H1 (cell line): Measurements from ENCODE around the gene SPOCK1.

ENCODE experiments used
- ATF3 ChIP-seq: IDR thresholded peaks from 2 replicates; pipeline ENCODE4 v1.6.1; 2011; ENCODE audit warnings: low read depth, mild to moderate bottlenecking, low read length; ENCODE audit not compliant: insufficient read depth
- BACH1 ChIP-seq: IDR thresholded peaks from 2 replicates; pipeline ENCODE4 v1.6.1; 2012; ENCODE audit warnings: low read length, improper control_type of control experiment
- CTCF ChIP-seq, 3 experiments: IDR thresholded peaks; 1 replicate in 2 of 3; 2 replicates in 1 of 3; pipeline versions ENCODE4 v1.5.1 to v1.6.1; 2011; ENCODE audit warnings: low read length in 3 of 3, mild to moderate bottlenecking in 3 of 3, inconsistent platforms in 2 of 3, low read depth in 1 of 3, moderate library complexity in 1 of 3; ENCODE audit not compliant: insufficient read depth in 1 of 3; ENCODE audit errors: control extremely low read depth in 1 of 3
- EZH2 ChIP-seq: fragments of 200-600 bp; sonication (generic); IDR thresholded peaks from 2 replicates; pipeline ENCODE4 v1.7.1; 2012; ENCODE audit warnings: low read depth, mild to moderate bottlenecking, moderate library complexity, low read length, inconsistent platforms; ENCODE audit not compliant: severe bottlenecking
- FOSL1 ChIP-seq: IDR thresholded peaks from 2 replicates; pipeline ENCODE4 v1.6.1; 2011; ENCODE audit warnings: mild to moderate bottlenecking, low read depth, low read length, moderate library complexity; ENCODE audit not compliant: insufficient read depth
- GTF2F1 ChIP-seq: IDR thresholded peaks from 2 replicates; pipeline ENCODE4 v1.6.1; 2012; ENCODE audit warnings: low read depth, low read length, improper control_type of control experiment, borderline replicate concordance
- HDAC6 ChIP-seq: IDR thresholded peaks from one replicate; pipeline ENCODE4 v1.7.1; 2012; ENCODE audit warnings: low read depth, mild to moderate bottlenecking, inconsistent platforms, low read length, moderate library complexity
- POLR2AphosphoS5 ChIP-seq: IDR thresholded peaks from 2 replicates; pipeline ENCODE4 v1.6.1; 2011; ENCODE audit warnings: low read depth, low read length
- POU5F1 ChIP-seq: IDR thresholded peaks from 2 replicates; pipeline ENCODE4 v1.6.1; 2011; ENCODE audit warnings: low read depth, mild to moderate bottlenecking, low read length, moderate library complexity
- RBBP5 ChIP-seq: IDR thresholded peaks from 2 replicates; pipeline ENCODE4 v1.7.1; 2012; ENCODE audit warnings: low read depth, mild to moderate bottlenecking, inconsistent platforms, low read length, moderate library complexity, borderline replicate concordance
- SAP30 ChIP-seq: fragments of 300-600 bp; sonication (generic); IDR thresholded peaks from 2 replicates; pipeline ENCODE4 v1.7.1; 2012; ENCODE audit warnings: low read length, moderate library complexity, mild to moderate bottlenecking, inconsistent platforms; ENCODE audit not compliant: insufficient read depth, insufficient replicate concordance
- TAF1 ChIP-seq: IDR thresholded peaks from 2 replicates; pipeline ENCODE4 v1.6.1; 2011; ENCODE audit warnings: mild to moderate bottlenecking, low read depth, low read length
- USF2 ChIP-seq: IDR thresholded peaks from 2 replicates; pipeline ENCODE4 v1.6.1; 2011; ENCODE audit warnings: low read length, improper control_type of control experiment
- YY1 ChIP-seq: IDR thresholded peaks from 2 replicates; pipeline ENCODE4 v1.6.1; 2011; ENCODE audit warnings: low read depth, mild to moderate bottlenecking, low read length

- TF ChIP-seq CTCF (IDR thresholded peaks at IDR 0.05; ENCODE audit: control extremely low read depth in 1 of 3, insufficient read depth in 1 of 3, low read depth in 1 of 3, low read length in 3 of 3) (no peak), USF2 (no peak), BACH1 (no peak), HDAC6 (no peak), ATF3 (no peak), POLR2AphosphoS5 (no peak), FOSL1 (no peak), GTF2F1 (no peak), TAF1 (no peak), EZH2 (no peak), YY1 (no peak), RBBP5 (no peak), POU5F1 (no peak), SAP30 (no peak)
These were observed 46.8 kb upstream of the SPOCK1 start for GRCh38 chr5:137545956-137546355.
